HG02943 (cell line): ENCODE data around the gene KERA.

Experiments
- ATAC-seq: cut with Tn5 transposase; IDR thresholded peaks from one replicate; pipeline ENCODE4 v1.9.1; 2021; ENCODE audit warnings: mild to moderate bottlenecking, low read depth, moderate library complexity; ENCODE audit not compliant: unreplicated experiment

Gene KERA

GRCh38 chr12:91074154-91074709, 16.4 kb upstream of the KERA start:
- ATAC-seq: no peak

- no peak for ATAC-seq
Measured at GRCh38 chr12:91073426-91073825, 15.6 kb upstream of the KERA start.

DNA sequence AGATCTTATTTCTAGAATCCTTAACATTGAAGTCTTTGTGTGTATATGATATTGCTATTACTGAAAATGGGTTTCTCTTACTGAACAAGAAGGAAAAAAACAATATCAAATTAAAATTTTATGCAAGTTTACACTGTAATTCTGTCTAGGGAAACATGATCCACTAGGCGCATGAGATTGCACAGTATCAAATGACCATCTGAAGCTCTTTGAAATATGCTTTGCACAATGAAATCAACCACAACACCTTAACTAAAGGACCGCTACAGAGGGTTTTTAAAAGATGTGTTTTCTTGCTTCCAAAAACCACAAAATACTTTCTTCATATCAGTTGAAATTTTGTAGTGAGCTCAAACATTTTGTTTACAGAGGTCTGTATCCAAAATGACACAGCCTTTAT, 15.1 kb upstream of the KERA start:
- ATAC-seq: no peak

DNA sequence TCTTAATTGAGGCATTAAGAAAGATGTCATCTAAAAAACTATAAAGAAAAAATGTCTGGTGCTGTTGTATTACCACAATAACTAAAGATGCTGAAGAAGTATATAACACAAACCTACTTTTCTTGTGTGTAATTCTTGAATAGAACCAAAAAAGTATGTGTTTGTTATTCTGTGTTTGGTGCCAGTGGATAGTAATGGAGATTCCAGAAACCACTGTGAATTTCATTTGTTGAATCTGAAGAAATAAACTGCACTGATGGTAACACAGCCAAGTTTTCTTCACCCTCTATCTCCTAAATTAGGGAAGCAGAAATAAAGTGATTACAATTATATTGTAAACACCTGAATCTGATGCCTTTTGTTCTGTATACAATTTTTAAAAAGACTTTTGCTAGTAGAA, 13.1 kb upstream of the KERA start:
- ATAC-seq: no peak

DNA sequence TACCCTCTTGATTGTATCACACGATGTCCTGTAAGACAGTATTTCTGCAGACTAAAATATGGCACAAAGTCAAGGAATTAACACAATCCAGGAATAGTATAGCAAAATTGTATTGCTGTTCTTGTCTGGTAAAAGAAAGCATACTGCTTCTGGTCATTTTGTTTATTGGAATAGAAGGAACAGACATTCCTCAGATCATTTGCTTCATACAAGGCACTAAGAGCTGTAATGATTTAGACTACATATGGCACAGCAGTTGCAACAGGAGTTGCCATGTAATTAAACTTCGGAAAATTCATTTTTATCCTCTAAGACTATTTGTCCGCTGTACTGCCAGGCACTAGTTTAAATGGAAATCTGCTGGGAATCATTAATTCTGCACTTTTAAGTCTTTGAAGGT, 7.6 kb upstream of the KERA start:
- no peak for ATAC-seq

DNA sequence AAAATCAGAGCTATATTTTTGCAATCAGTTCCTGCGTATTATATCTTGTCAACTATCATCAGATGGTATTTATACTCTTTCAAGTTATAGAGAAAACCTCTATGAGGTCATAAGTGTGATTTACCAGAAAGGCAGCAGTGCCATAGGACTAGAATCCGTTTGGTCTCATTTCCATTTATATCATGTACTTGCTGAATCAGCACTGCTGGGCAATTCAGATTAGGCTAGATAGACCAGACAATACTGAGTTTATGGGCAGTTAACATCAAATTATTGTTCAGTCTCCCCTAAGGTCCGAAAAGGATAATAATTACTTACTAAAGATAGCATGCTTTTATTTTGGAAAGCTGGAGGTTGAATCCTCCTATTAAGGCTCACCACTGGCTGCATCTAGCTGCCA, 6.8 kb upstream of the KERA start:
- ATAC-seq: no peak

- no peak for ATAC-seq
Measured at GRCh38 chr12:91061091-91061490, 3.3 kb upstream of the KERA start.

DNA sequence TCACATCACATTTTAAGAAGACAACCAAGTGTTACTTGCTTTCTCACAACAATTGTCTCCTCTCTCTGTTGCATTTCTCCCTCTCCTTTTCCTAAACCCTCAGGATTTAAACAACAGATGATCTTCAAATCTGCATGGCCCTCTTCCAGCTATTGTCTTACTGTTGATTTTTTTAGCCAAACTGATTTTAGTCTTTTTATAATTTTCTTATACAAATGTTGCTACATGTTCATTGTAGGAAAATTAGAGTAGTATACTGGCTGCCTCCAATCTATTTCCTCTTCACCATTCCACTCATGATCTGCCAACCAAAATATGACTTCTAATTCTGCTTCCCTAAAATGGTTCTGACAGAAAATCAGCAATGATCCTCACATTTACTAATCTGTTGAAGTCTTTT, 1.4 kb upstream of the KERA start:
- no peak for ATAC-seq

DNA sequence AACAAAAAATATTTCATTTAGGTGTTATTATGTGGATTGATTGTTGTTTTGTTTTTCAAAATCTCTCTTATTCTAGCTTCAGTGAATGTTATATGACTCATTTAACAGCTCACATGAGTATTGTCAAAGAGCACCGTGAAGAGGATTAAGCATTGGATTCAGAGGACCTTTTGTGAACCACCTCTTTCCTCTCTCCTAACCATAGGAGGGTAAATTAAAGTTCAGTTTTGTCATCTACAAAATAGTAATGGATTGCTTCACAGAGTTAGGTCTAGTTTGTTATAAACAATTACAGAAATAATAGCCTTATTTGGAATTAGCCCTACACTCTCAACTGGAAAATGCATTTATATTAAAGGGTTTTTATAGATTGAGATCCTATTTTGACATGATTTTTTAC, 962 bp upstream of the KERA start:
- no peak for ATAC-seq

DNA sequence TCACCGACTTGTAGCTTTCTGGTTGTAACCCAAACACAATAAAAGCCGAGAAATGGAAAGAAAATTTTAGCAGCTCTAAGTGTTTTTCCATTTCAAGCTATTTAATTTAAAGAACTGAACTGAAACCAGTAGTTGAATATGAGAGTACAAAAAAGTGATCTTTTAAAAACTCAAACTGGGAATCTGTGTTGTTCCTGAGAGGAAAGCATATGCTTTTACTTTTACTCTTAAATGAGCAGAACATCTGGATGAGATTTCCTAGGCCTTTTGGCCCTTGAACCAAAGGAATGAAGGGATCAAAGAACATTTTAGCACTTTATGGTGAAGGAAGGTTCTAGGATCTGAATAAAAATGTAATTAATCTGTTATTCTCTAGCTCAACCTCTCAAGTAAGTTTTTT, 1.3 kb downstream of the KERA start:
- no peak for ATAC-seq

- ATAC-seq: no peak
Measured at GRCh38 chr12:91055976-91056375, 1.8 kb downstream of the KERA start.

- no peak for ATAC-seq
Measured at GRCh38 chr12:91053951-91054715, 3.7 kb downstream of the KERA start.

- no peak for ATAC-seq
Measured at GRCh38 chr12:91052026-91052425, 5.8 kb downstream of the KERA start.

DNA sequence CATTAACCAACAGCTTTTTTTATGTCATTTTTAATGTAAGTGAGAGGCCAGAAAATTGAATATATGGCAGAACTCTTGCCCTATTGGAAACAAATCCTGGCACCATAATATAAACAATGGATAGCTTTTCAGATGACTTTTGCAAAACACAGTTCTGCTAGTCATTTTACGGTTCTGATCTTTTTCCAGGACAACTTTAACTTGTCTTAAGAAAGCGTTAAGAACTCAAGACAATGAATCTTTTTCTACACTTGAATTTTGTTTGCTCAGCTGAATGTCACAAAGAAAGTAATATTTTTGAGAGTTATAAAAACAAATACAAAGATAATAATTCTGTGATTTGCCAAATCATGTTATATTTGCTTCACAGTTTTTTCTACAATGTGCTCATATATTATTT, 13.2 kb downstream of the KERA start:
- no peak for ATAC-seq

DNA sequence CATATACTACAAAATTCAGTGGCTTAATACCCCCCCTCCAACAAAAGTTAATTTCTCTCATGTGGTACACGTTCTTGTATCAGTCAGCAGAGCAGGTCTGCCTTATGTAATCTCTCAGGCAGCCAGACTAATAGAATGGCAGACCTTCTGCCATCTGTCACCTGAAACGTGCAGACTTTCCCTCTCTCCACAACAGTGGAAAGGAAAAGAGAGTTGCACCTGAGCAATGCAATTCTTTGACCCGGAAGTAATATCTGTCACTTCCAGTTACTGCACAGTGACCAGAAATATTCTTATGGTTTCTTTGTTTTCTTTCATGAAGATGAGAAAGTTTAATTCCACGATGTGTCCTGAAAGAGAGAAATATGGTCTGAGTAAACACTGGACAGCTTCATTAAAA, 14.4 kb downstream of the KERA start:
- ATAC-seq: no peak

DNA sequence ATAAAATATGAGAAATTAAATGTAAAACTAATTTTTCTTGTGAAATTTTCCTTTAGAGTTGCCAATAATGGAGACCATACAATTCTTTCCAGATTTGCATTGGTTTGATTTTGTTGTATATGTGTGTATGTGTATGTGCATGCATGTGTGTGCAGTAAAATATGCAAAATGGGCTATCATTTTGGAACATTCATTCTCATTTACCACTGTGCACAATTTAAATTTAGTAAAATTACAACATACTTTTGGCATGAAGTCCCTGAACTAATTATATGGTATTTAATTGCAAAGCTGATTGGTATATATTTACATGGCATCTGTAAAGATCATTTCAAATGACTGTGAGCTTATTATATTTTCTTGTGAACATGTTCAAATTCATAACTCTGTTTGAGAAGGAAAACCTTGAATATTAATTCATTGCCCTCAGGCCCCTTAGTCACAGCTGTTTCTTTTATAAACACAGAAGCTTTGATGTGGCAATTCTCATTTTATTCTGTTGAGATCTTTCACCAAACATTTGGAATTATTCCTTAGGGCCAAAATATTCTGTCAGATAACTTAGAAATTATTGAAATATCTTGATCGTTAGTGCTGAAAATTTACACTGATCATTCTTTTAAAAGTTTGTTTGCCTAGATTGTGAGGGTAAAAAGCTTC, 17.6 kb downstream of the KERA start:
- no peak for ATAC-seq

DNA sequence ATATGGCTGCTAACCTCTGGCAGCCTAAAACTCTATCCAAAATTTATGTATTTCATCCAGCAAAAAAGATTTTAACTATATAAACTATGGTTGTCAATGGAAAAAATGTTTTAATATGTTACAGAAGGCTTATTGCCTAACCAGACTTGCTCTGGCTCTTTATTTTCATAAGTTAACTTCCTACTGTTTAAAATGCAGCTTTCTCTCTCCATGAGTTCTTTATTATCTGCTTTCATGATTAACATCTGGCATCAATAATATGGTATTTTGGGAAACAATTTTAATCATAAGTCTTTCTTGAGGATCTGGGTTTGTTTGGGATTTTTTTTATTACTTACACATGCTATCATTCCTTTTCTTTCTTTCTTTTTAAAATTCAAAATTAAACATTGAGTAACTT, 20.5 kb downstream of the KERA start:
- no peak for ATAC-seq

GRCh38 chr12:91033251-91033650, 24.6 kb downstream of the KERA start:
- no peak for ATAC-seq

DNA sequence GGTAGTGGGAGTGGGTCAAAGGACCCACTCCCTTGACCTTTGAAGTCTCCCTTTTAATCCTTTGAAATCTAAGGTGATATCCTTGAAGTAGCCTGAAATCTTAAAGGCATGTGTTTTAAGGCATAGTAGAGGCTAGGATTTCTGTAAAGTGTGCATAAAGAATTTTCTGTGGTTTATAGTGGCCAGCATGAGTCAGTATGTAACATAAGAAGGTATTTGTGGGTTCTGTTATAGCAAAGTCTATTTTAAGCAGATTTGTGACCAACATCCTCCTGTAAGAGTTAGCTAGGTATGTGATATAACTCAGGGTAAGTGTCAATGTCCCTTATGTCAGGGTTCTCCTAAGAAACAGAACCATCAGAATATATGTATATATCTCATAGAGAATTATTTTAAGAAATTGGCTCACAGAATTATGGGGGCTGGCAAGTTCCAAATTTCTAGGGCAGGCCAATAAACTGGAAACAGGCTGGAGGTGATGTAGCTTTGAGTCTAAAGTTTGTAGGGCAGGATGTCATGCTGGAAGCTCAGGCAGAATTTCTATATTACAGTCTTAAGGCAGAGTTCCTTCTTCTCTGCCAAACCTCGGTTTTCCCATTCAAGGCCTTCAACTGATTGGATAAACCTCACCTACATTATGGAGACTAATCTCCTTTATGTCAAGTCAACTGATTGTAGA, 34.4 kb downstream of the KERA start:
- ATAC-seq: no peak

DNA sequence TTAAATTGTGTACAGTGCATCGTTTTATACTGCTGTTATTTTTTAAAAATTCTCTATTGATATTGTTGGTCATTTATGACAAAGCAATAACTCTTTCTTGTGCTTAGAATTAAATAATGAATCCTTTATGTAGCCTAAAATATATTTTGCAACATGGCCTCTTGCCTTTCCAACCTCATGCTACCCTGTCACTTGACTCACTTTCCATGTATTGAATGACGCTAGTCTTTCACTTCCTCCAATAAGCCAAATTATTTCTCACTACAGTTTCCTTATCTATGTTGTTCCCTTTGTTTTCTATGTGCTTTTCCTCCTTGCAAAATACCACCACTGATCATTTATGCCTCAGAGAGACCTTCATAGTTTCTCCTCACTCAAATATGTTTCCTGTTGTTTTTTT, 36.7 kb downstream of the KERA start:
- no peak for ATAC-seq

GRCh38 chr12:91019455-91019854, 38.4 kb downstream of the KERA start:
- no peak for ATAC-seq
